Upper lobe of left lung (tissue), 4 donors: ENCODE results near the gene ZMIZ2.

Source experiments
- CTCF ChIP-seq, 6 experiments: fragments of 450-650 bp in 4 of 6; fragments of 200-600 bp in 2 of 6; sonication (generic) in 2 of 6; IDR thresholded peaks; one replicate each; pipeline ENCODE4 v1.5.1; 2016 to 2019; ENCODE audit warnings: antibody characterized with exemption in 6 of 6
- POLR2A ChIP-seq, 4 donors: fragments of 450-650 bp; IDR thresholded peaks; one replicate each; pipeline ENCODE4 v1.5.1; 2016 to 2017; ENCODE audit warnings: antibody characterized with exemption in 4 of 4, mild to moderate bottlenecking in 2 of 4
- POLR2AphosphoS5 ChIP-seq, 2 donors: sonication (generic); formaldehyde crosslinking; IDR thresholded peaks; one replicate each; pipeline ENCODE4 v1.5.1; 2017; ENCODE audit warnings: antibody characterized with exemption in 2 of 2

- TF ChIP-seq CTCF (IDR thresholded peaks at IDR 0.05): no peak
- TF ChIP-seq POLR2A (IDR thresholded peaks at IDR 0.05): no peak
- no peak for TF ChIP-seq POLR2AphosphoS5 (IDR thresholded peaks at IDR 0.05)
These were observed 11.5 kb downstream of the ZMIZ2 start for GRCh38 chr7:44760034-44760580.
